ENCODE data around the gene KIAA0753.

Gene KIAA0753

GRCh38 chr17:6639586-6640535 lies 650 bp downstream of the KIAA0753 start:
- DNase-seq: no peak

GRCh38 chr17:6639014-6639585 lies 1.4 kb downstream of the KIAA0753 start:
- peak; percentile 13 for DNase-seq

- no peak for DNase-seq
These were observed 2.2 kb downstream of the KIAA0753 start for GRCh38 chr17:6638046-6638908.

- no peak for DNase-seq
These were observed 3.1 kb downstream of the KIAA0753 start for GRCh38 chr17:6637458-6637840.

- no peak for DNase-seq
These were observed 3.7 kb downstream of the KIAA0753 start for GRCh38 chr17:6636616-6637457.

- DNase-seq: no peak
These were observed 4.4 kb downstream of the KIAA0753 start for GRCh38 chr17:6636105-6636504.

- no peak for DNase-seq
These were observed 7.2 kb downstream of the KIAA0753 start for GRCh38 chr17:6633263-6633662.

- DNase-seq: no peak
These were observed 8.0 kb downstream of the KIAA0753 start for GRCh38 chr17:6632530-6632929.

- no peak for DNase-seq
These were observed 10.1 kb downstream of the KIAA0753 start for GRCh38 chr17:6630390-6630789.

GRCh38 chr17:6627019-6627418 lies 13.5 kb downstream of the KIAA0753 start:
- no peak for DNase-seq

GRCh38 chr17:6626616-6627015 lies 13.9 kb downstream of the KIAA0753 start:
- DNase-seq: no peak

- no peak for DNase-seq
These were observed 16.6 kb downstream of the KIAA0753 start for GRCh38 chr17:6623941-6624340.

- DNase-seq: no peak
These were observed 29.3 kb downstream of the KIAA0753 start for GRCh38 chr17:6611231-6611630.

- DNase-seq: no peak
These were observed 30.5 kb downstream of the KIAA0753 start for GRCh38 chr17:6610011-6610410.

- no peak for DNase-seq
These were observed 32.2 kb downstream of the KIAA0753 start for GRCh38 chr17:6608321-6608720.

- DNase-seq: no peak
These were observed 35.4 kb downstream of the KIAA0753 start for GRCh38 chr17:6605142-6605541.

- no peak for DNase-seq
These were observed 36.7 kb downstream of the KIAA0753 start for GRCh38 chr17:6603744-6604325.

- no peak for DNase-seq
These were observed 38.4 kb downstream of the KIAA0753 start for GRCh38 chr17:6602141-6602540.

- DNase-seq: no peak
These were observed 41.1 kb downstream of the KIAA0753 start for GRCh38 chr17:6599364-6599763.

- no peak for DNase-seq
These were observed 42.8 kb downstream of the KIAA0753 start for GRCh38 chr17:6597727-6598126.

- no peak for DNase-seq
These were observed 43.6 kb downstream of the KIAA0753 start for GRCh38 chr17:6596941-6597340.

- no peak for DNase-seq
These were observed 44.0 kb downstream of the KIAA0753 start for GRCh38 chr17:6596511-6596910.

Data from CD4-positive, alpha-beta T cell treated with Interleukin-10 for 1 hour (primary cell).